Loucy (cell line): ENCODE data around the gene RIPOR2.

Experiments used
- H2AFZ ChIP-seq: fragments of 200-600 bp; sonication (generic); 2 replicates; pipeline ENCODE4 v1.6.0; 2016; ENCODE audit warnings: antibody characterized with exemption, mild to moderate bottlenecking, low read length, moderate library complexity
- H3F3A ChIP-seq: fragments of 200-600 bp; 2 replicates; pipeline ENCODE4 v1.6.0; 2016; ENCODE audit warnings: antibody characterized with exemption, low read depth, mild to moderate bottlenecking
- H3K27me3 ChIP-seq: fragments of 200-600 bp; sonication (generic); 2 replicates; pipeline ENCODE4 v1.6.1; 2014; ENCODE audit warnings: low read length, mild to moderate bottlenecking; ENCODE audit not compliant: insufficient read depth, poor library complexity, severe bottlenecking
- H3K36me3 ChIP-seq: fragments of 200-600 bp; sonication (generic); 2 replicates; pipeline ENCODE4 v1.6.1; 2016; ENCODE audit warnings: low read length; ENCODE audit not compliant: insufficient read depth
- H3K4me1 ChIP-seq: fragments of 200-600 bp; sonication (generic); 2 replicates; pipeline ENCODE4 v1.5.1; 2014; ENCODE audit warnings: low read length, mild to moderate bottlenecking; ENCODE audit not compliant: insufficient read depth, poor library complexity, severe bottlenecking
- H3K4me2 ChIP-seq: fragments of 200-600 bp; sonication (generic); 2 replicates; pipeline ENCODE4 v1.6.0; 2014; ENCODE audit warnings: antibody characterized with exemption, low read length, low read depth, mild to moderate bottlenecking; ENCODE audit not compliant: poor library complexity, severe bottlenecking
- H3K4me3 ChIP-seq: fragments of 200-600 bp; sonication (generic); 2 replicates; pipeline ENCODE4 v1.5.1; 2014; ENCODE audit warnings: low read length, mild to moderate bottlenecking, mixed read lengths; ENCODE audit not compliant: poor library complexity, severe bottlenecking
- H3K79me2 ChIP-seq: fragments of 200-600 bp; sonication (generic); 2 replicates; pipeline ENCODE4 v1.6.1; 2014; ENCODE audit warnings: low read length; ENCODE audit not compliant: insufficient read depth
- H3K9ac ChIP-seq: fragments of 200-600 bp; sonication (generic); 2 replicates; pipeline ENCODE4 v1.6.0; 2014; ENCODE audit warnings: mild to moderate bottlenecking, low read depth, low read length, moderate library complexity; ENCODE audit not compliant: poor library complexity, severe bottlenecking
- H3K9me2 ChIP-seq: fragments of 200-600 bp; sonication (generic); replicated peaks from 2 replicates; pipeline ENCODE4 v1.6.1; 2016; ENCODE audit warnings: low read depth, low read length, mixed read lengths
- H3K9me3 ChIP-seq: fragments of 200-600 bp; sonication (generic); 2 replicates; pipeline ENCODE4 v1.6.1; 2014; ENCODE audit warnings: mild to moderate bottlenecking, antibody characterized with exemption, low read length, low read depth; ENCODE audit not compliant: insufficient read depth
- H4K20me1 ChIP-seq: fragments of 200-600 bp; sonication (generic); 2 replicates; pipeline ENCODE4 v1.6.0; 2014; ENCODE audit warnings: antibody characterized with exemption, low read length, mild to moderate bottlenecking; ENCODE audit not compliant: insufficient read depth, poor library complexity, severe bottlenecking
- EZH2phosphoT487 ChIP-seq: fragments of 200-600 bp; IDR thresholded peaks from 2 replicates; pipeline ENCODE4 v1.6.1; 2018; ENCODE audit warnings: antibody characterized with exemption, mild to moderate bottlenecking, moderate library complexity, borderline replicate concordance
- TF ChIP-seq, protein P1 (sequence below): fragments of 200-600 bp; sonication (generic); conservative IDR thresholded peaks from 2 replicates; pipeline ENCODE4 v1.5.1; 2014; ENCODE audit warnings: mild to moderate bottlenecking, antibody characterized with exemption, low read length

Gene RIPOR2

GRCh38 chr6:24888715-24889370, 46.9 kb downstream of the RIPOR2 start:
- Histone ChIP-seq H3F3A (no peaks in the 10 kb centered on the region), H3K27me3 (no peaks in the 10 kb centered on the region), H3K4me3 (no peak overlapping the region), H3K9me3 (no peaks in the 10 kb centered on the region), H3K79me2 (peaks cover 53% of the 10 kb centered on the region), H3K36me3 (no peaks in the 10 kb centered on the region), H3K4me2 (no peak overlapping the region), H3K4me1 (peaks cover 28% of the 10 kb centered on the region), H4K20me1 (peaks cover 9% of the 10 kb centered on the region), H3K9me2 (no peaks in the 10 kb centered on the region), H2AFZ (no peak overlapping the region), H3K9ac (no peak overlapping the region)
- TF ChIP-seq EZH2phosphoT487: no peak
- TF ChIP-seq, protein P1, sequence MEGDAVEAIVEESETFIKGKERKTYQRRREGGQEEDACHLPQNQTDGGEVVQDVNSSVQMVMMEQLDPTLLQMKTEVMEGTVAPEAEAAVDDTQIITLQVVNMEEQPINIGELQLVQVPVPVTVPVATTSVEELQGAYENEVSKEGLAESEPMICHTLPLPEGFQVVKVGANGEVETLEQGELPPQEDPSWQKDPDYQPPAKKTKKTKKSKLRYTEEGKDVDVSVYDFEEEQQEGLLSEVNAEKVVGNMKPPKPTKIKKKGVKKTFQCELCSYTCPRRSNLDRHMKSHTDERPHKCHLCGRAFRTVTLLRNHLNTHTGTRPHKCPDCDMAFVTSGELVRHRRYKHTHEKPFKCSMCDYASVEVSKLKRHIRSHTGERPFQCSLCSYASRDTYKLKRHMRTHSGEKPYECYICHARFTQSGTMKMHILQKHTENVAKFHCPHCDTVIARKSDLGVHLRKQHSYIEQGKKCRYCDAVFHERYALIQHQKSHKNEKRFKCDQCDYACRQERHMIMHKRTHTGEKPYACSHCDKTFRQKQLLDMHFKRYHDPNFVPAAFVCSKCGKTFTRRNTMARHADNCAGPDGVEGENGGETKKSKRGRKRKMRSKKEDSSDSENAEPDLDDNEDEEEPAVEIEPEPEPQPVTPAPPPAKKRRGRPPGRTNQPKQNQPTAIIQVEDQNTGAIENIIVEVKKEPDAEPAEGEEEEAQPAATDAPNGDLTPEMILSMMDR: no peak

DNA sequence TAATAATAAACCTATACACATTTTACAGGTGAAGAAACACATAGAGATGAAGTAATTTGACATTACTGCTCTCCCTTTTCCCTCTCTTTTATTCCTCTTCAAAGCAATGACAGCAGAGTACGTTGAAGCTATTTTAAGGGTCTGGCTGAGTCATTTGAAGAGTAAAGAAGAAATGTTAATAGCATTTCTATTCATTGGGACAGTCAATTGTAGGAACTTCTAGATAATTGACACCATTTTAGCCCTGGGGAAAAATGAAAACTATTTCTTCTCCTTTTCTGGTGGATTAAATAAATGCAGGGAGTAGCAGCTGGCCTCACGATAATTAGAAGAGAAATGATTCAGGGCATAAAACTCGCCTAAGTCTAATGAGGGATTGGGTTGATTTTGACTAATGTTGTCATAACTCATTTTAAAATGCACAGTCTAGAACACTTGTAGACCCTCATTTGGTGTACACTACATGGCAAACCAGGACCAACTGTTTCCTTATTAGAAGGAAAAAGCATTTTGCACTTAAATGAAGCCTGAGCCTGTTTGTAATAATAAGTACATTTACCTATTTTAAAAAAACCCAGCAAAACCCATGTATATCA, 48.1 kb downstream of the RIPOR2 start:
- H3K4me3 ChIP-seq: no peak overlapping the region
- H2AFZ ChIP-seq: no peak overlapping the region
- no peaks in the 10 kb centered on the region for H3K9me3 ChIP-seq
- peaks cover 3% of the 10 kb centered on the region for H4K20me1 ChIP-seq
- no peaks in the 10 kb centered on the region for H3K27me3 ChIP-seq
- H3K9me2 ChIP-seq: no peaks in the 10 kb centered on the region
- no peaks in the 10 kb centered on the region for H3F3A ChIP-seq
- peaks cover 54% of the 10 kb centered on the region for H3K79me2 ChIP-seq
- TF ChIP-seq EZH2phosphoT487: no peak
- TF ChIP-seq, protein P1: no peak
- H3K9ac ChIP-seq: no peak overlapping the region
- H3K4me1 ChIP-seq: peaks cover 16% of the 10 kb centered on the region
- no peaks in the 10 kb centered on the region for H3K36me3 ChIP-seq
- H3K4me2 ChIP-seq: no peak overlapping the region

GRCh38 chr6:24883618-24884017, 52.1 kb downstream of the RIPOR2 start:
- H3K27me3 ChIP-seq: no peaks in the 10 kb centered on the region
- H2AFZ ChIP-seq: no peak overlapping the region
- no peaks in the 10 kb centered on the region for H3F3A ChIP-seq
- no peaks in the 10 kb centered on the region for H3K4me1 ChIP-seq
- no peaks in the 10 kb centered on the region for H3K9me3 ChIP-seq
- no peak overlapping the region for H3K4me3 ChIP-seq
- H3K9ac ChIP-seq: no peak overlapping the region
- no peaks in the 10 kb centered on the region for H3K9me2 ChIP-seq
- H3K4me2 ChIP-seq: no peak overlapping the region
- H3K36me3 ChIP-seq: no peaks in the 10 kb centered on the region
- TF ChIP-seq EZH2phosphoT487: no peak
- H3K79me2 ChIP-seq: peaks cover 55% of the 10 kb centered on the region; the same call in 1 of the 2 replicates
- no peaks in the 10 kb centered on the region for H4K20me1 ChIP-seq
